CD8-positive, alpha-beta memory T cell (primary cell): ENCODE measurements around the gene CNTNAP5. TPM values are rescaled to one million over a fixed set of nuclear protein-coding genes. Genes with fewer than 3 reads are reported as not detected.

Experiments
- CTCF ChIA-PET: fragments of 350-600 bp; sonication (Branson Sonifier 250); formaldehyde crosslinking; loops from one replicate; lab custom pipeline; 2021; ENCODE audit warnings: antibody characterized with exemption; lab: Charles Lee
- POLR2A ChIA-PET: fragments of 350-600 bp; sonication (Branson Sonifier 250); formaldehyde crosslinking; loops from one replicate; lab custom pipeline; 2021; ENCODE audit warnings: antibody characterized with exemption; lab: Charles Lee
- DNase-seq, 5 donors: peaks; one replicate each; pipeline versions ENCODE4 v3.0.0 to v3.0.0-alpha.2; 2020 to 2022; ENCODE audit warnings: mixed read lengths in 1 of 5
- H3K27ac ChIP-seq: one replicate; pipeline ENCODE4 v1.7.0; 2013; ENCODE audit warnings: low read depth, mild to moderate bottlenecking, low read length, moderate library complexity
- H3K27me3 ChIP-seq: 2 replicates; pipeline ENCODE4 v1.7.0; 2013; ENCODE audit warnings: low read length, mild to moderate bottlenecking; ENCODE audit not compliant: insufficient read depth, poor library complexity, severe bottlenecking
- H3K36me3 ChIP-seq: 2 replicates; pipeline ENCODE4 v1.7.0; 2013; ENCODE audit warnings: mild to moderate bottlenecking, low read length, moderate library complexity; ENCODE audit not compliant: insufficient read depth
- H3K4me1 ChIP-seq: 2 replicates; pipeline ENCODE4 v1.7.0; 2013; ENCODE audit warnings: mild to moderate bottlenecking, low read length, moderate library complexity; ENCODE audit not compliant: insufficient read depth
- H3K4me3 ChIP-seq: 2 replicates; pipeline ENCODE4 v1.7.0; 2013; ENCODE audit warnings: mild to moderate bottlenecking, low read length
- H3K9me3 ChIP-seq: 2 replicates; pipeline ENCODE4 v1.7.0; 2013; ENCODE audit warnings: mild to moderate bottlenecking, low read length
- H3K27ac Mint-ChIP-seq, 8 donors: one replicate each; pipeline ENCODE4 v1.8.0; 2020 to 2021; ENCODE audit warnings: mixed read lengths in 8 of 8, mild to moderate bottlenecking in 6 of 8, inconsistent platforms in 3 of 8, moderate library complexity in 3 of 8
- H3K27me3 Mint-ChIP-seq, 2 donors: one replicate each; pipeline ENCODE4 v1.8.0; 2020 to 2021; ENCODE audit warnings: mixed read lengths in 2 of 2, mild to moderate bottlenecking in 1 of 2, moderate library complexity in 1 of 2
- H3K36me3 Mint-ChIP-seq, 3 donors: one replicate each; pipeline ENCODE4 v1.8.0; 2020 to 2021; ENCODE audit warnings: mixed read lengths in 3 of 3, inconsistent platforms in 1 of 3, mild to moderate bottlenecking in 1 of 3
- H3K4me1 Mint-ChIP-seq, 3 donors: one replicate each; pipeline ENCODE4 v1.8.0; 2020 to 2021; ENCODE audit warnings: mixed read lengths in 3 of 3, inconsistent platforms in 1 of 3, mild to moderate bottlenecking in 1 of 3
- H3K4me3 Mint-ChIP-seq, 7 donors: one replicate each; pipeline ENCODE4 v1.8.0; 2020 to 2021; ENCODE audit warnings: mixed read lengths in 7 of 7, mild to moderate bottlenecking in 6 of 7, moderate library complexity in 4 of 7, inconsistent platforms in 2 of 7
- H3K9me3 Mint-ChIP-seq, 5 donors: one replicate each; pipeline ENCODE4 v1.8.0; 2020 to 2022; ENCODE audit warnings: mixed read lengths in 5 of 5, mild to moderate bottlenecking in 3 of 5, moderate library complexity in 2 of 5, inconsistent platforms in 1 of 5
- polyA plus RNA-seq: library from polyadenylated mRNA; unstranded; fragments of 300-500 nt; fragmentation: Illumina TruSeq; gene quantifications from one replicate; pipeline ENCODE4 v1.2.3, GENCODE V29; 2021
- total RNA-seq, 2 experiments: library from RNA; stranded (reverse); gene quantifications; one replicate each; pipeline ENCODE4 v1.2.3, GENCODE V29; 2021

Gene CNTNAP5
- total and polyA plus RNA-seq, 3 experiments from 2014 or later, result not detected

- no peaks in the 10 kb centered on the region for H3K4me1 Mint-ChIP-seq
- H3K9me3 Mint-ChIP-seq, result peaks cover 6 to 29% (median 7%) of the 10 kb centered on the region in 5 donors
- Histone ChIP-seq H3K9me3 (no peaks in the 10 kb centered on the region), H3K27me3 (no peaks in the 10 kb centered on the region), H3K27ac (no peak overlapping the region), H3K36me3 (no peaks in the 10 kb centered on the region), H3K4me3 (no peak overlapping the region), H3K4me1 (no peaks in the 10 kb centered on the region)
- CTCF ChIA-PET, result no interaction called here
- POLR2A ChIA-PET, result no interaction called here
- no peak for DNase-seq
- peaks cover 0 to 1% of the 10 kb centered on the region in 2 donors for H3K27me3 Mint-ChIP-seq
- H3K36me3 Mint-ChIP-seq, result no peaks in the 10 kb centered on the region
- H3K27ac Mint-ChIP-seq, result no peak overlapping the region
- no peak overlapping the region for H3K4me3 Mint-ChIP-seq
Measured at GRCh38 chr2:124165698-124166097, 140.6 kb downstream of the CNTNAP5 start.

GRCh38 chr2:124171472-124172063, 146.5 kb downstream of the CNTNAP5 start:
- Histone ChIP-seq H3K27ac (no peak overlapping the region), H3K4me3 (no peak overlapping the region), H3K36me3 (no peaks in the 10 kb centered on the region), H3K4me1 (no peaks in the 10 kb centered on the region), H3K9me3 (no peaks in the 10 kb centered on the region), H3K27me3 (no peaks in the 10 kb centered on the region)
- Mint-ChIP-seq H3K9me3 (peaks cover 6 to 19% (median 13%) of the 10 kb centered on the region in 5 donors), H3K4me3 (no peak overlapping the region), H3K4me1 (no peaks in the 10 kb centered on the region), H3K27me3 (peaks cover 0 to 1% of the 10 kb centered on the region in 2 donors), H3K27ac (no peak overlapping the region), H3K36me3 (no peaks in the 10 kb centered on the region)
- CTCF ChIA-PET, result interaction anchor here (1.0 kb wide), 1 partner anchor 17 kb away, joined by 3 read pairs; no protein-coding TSS in a partner anchor
- POLR2A ChIA-PET, result no interaction called here
- DNase-seq, result no peak

- H3K4me1 ChIP-seq, result no peaks in the 10 kb centered on the region
- no peaks in the 10 kb centered on the region for H3K36me3 Mint-ChIP-seq
- ChIA-PET CTCF (no interaction called here), POLR2A (no interaction called here)
- H3K27me3 Mint-ChIP-seq, result no peaks in the 10 kb centered on the region
- no peaks in the 10 kb centered on the region for H3K9me3 ChIP-seq
- H3K4me3 Mint-ChIP-seq, result no peak overlapping the region
- H3K4me3 ChIP-seq, result no peak overlapping the region
- no peaks in the 10 kb centered on the region for H3K4me1 Mint-ChIP-seq
- DNase-seq, result no peak
- H3K27ac ChIP-seq, result no peak overlapping the region
- no peak overlapping the region for H3K27ac Mint-ChIP-seq
- H3K9me3 Mint-ChIP-seq, result peaks cover 4 to 23% (median 8%) of the 10 kb centered on the region in 5 donors
- H3K27me3 ChIP-seq, result no peaks in the 10 kb centered on the region
- H3K36me3 ChIP-seq, result no peaks in the 10 kb centered on the region
Measured at GRCh38 chr2:124178719-124179118, 153.6 kb downstream of the CNTNAP5 start.

- CTCF ChIA-PET, result no interaction called here
- no peaks in the 10 kb centered on the region for H3K9me3 ChIP-seq
- H3K4me1 Mint-ChIP-seq, result no peaks in the 10 kb centered on the region
- H3K36me3 Mint-ChIP-seq, result no peaks in the 10 kb centered on the region
- H3K36me3 ChIP-seq, result no peaks in the 10 kb centered on the region
- no peak for DNase-seq
- no peak overlapping the region for H3K4me3 ChIP-seq
- H3K4me1 ChIP-seq, result no peaks in the 10 kb centered on the region
- POLR2A ChIA-PET, result no interaction called here
- H3K27ac ChIP-seq, result no peak overlapping the region
- H3K27ac Mint-ChIP-seq, result no peak overlapping the region
- no peak overlapping the region for H3K4me3 Mint-ChIP-seq
- peaks cover 6 to 23% (median 9%) of the 10 kb centered on the region in 5 donors for H3K9me3 Mint-ChIP-seq
- H3K27me3 Mint-ChIP-seq, result no peaks in the 10 kb centered on the region
- no peaks in the 10 kb centered on the region for H3K27me3 ChIP-seq
Measured at GRCh38 chr2:124180635-124181034, 155.5 kb downstream of the CNTNAP5 start.

- Mint-ChIP-seq H3K4me1 (no peaks in the 10 kb centered on the region), H3K27ac (no peak overlapping the region), H3K27me3 (no peaks in the 10 kb centered on the region), H3K36me3 (no peaks in the 10 kb centered on the region), H3K4me3 (no peak overlapping the region), H3K9me3 (peaks cover 1 to 22% (median 3%) of the 10 kb centered on the region in 5 donors)
- H3K27me3 ChIP-seq, result no peaks in the 10 kb centered on the region
- H3K9me3 ChIP-seq, result no peaks in the 10 kb centered on the region
- DNase-seq, result no peak
- H3K4me3 ChIP-seq, result no peak overlapping the region
- H3K4me1 ChIP-seq, result no peaks in the 10 kb centered on the region
- ChIA-PET CTCF (no interaction called here), POLR2A (no interaction called here)
- no peaks in the 10 kb centered on the region for H3K36me3 ChIP-seq
- no peak overlapping the region for H3K27ac ChIP-seq
Measured at GRCh38 chr2:124186801-124187200, 161.7 kb downstream of the CNTNAP5 start.

- no peaks in the 10 kb centered on the region for H3K9me3 ChIP-seq
- no peak for DNase-seq
- H3K27ac ChIP-seq, result no peak overlapping the region
- no peaks in the 10 kb centered on the region for H3K36me3 ChIP-seq
- H3K4me3 ChIP-seq, result no peak overlapping the region
- no peaks in the 10 kb centered on the region for H3K27me3 ChIP-seq
- H3K9me3 Mint-ChIP-seq, result peaks cover 3 to 19% (median 6%) of the 10 kb centered on the region in 5 donors
- H3K4me1 ChIP-seq, result no peaks in the 10 kb centered on the region
- ChIA-PET CTCF (no interaction called here), POLR2A (no interaction called here)
- no peaks in the 10 kb centered on the region for H3K36me3 Mint-ChIP-seq
- no peak overlapping the region for H3K27ac Mint-ChIP-seq
- no peaks in the 10 kb centered on the region for H3K4me1 Mint-ChIP-seq
- H3K4me3 Mint-ChIP-seq, result no peak overlapping the region
- H3K27me3 Mint-ChIP-seq, result no peaks in the 10 kb centered on the region
Measured at GRCh38 chr2:124187948-124188347, 162.9 kb downstream of the CNTNAP5 start.

GRCh38 chr2:124193706-124194105, 168.6 kb downstream of the CNTNAP5 start:
- H3K4me1 Mint-ChIP-seq, result no peaks in the 10 kb centered on the region
- no peaks in the 10 kb centered on the region for H3K36me3 Mint-ChIP-seq
- H3K27me3 Mint-ChIP-seq, result no peaks in the 10 kb centered on the region
- ChIA-PET CTCF (no interaction called here), POLR2A (no interaction called here)
- peaks cover 0 to 15% (median 4%) of the 10 kb centered on the region in 5 donors for H3K9me3 Mint-ChIP-seq
- no peaks in the 10 kb centered on the region for H3K4me1 ChIP-seq
- no peak overlapping the region for H3K4me3 ChIP-seq
- H3K36me3 ChIP-seq, result no peaks in the 10 kb centered on the region
- no peak overlapping the region for H3K4me3 Mint-ChIP-seq
- no peak overlapping the region for H3K27ac ChIP-seq
- H3K9me3 ChIP-seq, result no peaks in the 10 kb centered on the region
- no peak for DNase-seq
- no peak overlapping the region for H3K27ac Mint-ChIP-seq
- H3K27me3 ChIP-seq, result no peaks in the 10 kb centered on the region

GRCh38 chr2:124201713-124202112, 176.6 kb downstream of the CNTNAP5 start:
- CTCF ChIA-PET, result no interaction called here
- no peaks in the 10 kb centered on the region for H3K36me3 Mint-ChIP-seq
- no peaks in the 10 kb centered on the region for H3K27me3 Mint-ChIP-seq
- H3K27me3 ChIP-seq, result no peaks in the 10 kb centered on the region
- H3K36me3 ChIP-seq, result no peaks in the 10 kb centered on the region
- no peak overlapping the region for H3K4me3 ChIP-seq
- H3K27ac Mint-ChIP-seq, result no peak overlapping the region
- no peaks in the 10 kb centered on the region for H3K9me3 ChIP-seq
- no peaks in the 10 kb centered on the region for H3K4me1 Mint-ChIP-seq
- POLR2A ChIA-PET, result no interaction called here
- no peak overlapping the region for H3K27ac ChIP-seq
- no peak for DNase-seq
- H3K4me1 ChIP-seq, result no peaks in the 10 kb centered on the region
- H3K9me3 Mint-ChIP-seq, result peaks cover 5 to 15% (median 10%) of the 10 kb centered on the region in 5 donors
- H3K4me3 Mint-ChIP-seq, result no peak overlapping the region
